AG09309 (cell line): ENCODE results near the gene ATP6V1G1.
"Not testable (repeated sequence)": the region's sequence is repeated elsewhere in the genome, so short reads cannot be mapped to it uniquely, and the experiment has no call there.

Experiments used
- DNase-seq: peaks from one replicate; pipeline ENCODE4 v3.0.0-alpha.2; 2010; ENCODE audit warnings: low read depth
- H3K4me3 ChIP-seq: 2 replicates; pipeline ENCODE4 v1.5.1; 2011; ENCODE audit warnings: mild to moderate bottlenecking, low read depth, low read length, moderate library complexity; ENCODE audit not compliant: control insufficient read depth
- TF ChIP-seq, protein P1 (sequence below): IDR thresholded peaks from 2 replicates; pipeline ENCODE4 v1.5.1; 2011; ENCODE audit warnings: mild to moderate bottlenecking, low read depth, low read length, inconsistent platforms; ENCODE audit not compliant: insufficient read depth, control insufficient read depth; ENCODE audit errors: missing control alignments

Gene ATP6V1G1

DNA sequence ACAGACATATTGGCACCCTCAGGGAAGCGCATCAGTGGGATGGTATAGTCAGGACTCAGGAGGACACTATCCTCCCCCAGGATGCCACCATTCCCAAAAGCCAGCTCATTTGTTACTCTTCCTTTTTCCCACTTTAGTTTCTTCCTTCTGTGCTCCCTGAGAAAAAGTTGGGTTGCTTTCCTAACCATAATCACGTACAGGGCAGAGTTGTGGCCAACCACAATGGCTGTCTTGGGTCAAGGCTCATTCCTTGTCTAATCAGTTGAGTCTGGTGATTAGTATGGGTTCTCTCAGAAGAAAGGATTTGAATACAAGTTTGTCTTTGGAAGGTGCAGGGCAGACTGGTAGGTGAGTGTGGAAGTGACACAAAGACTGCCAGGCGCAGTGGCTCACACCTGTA is 26.6 kb upstream of the ATP6V1G1 start:
- TF ChIP-seq, protein P1, sequence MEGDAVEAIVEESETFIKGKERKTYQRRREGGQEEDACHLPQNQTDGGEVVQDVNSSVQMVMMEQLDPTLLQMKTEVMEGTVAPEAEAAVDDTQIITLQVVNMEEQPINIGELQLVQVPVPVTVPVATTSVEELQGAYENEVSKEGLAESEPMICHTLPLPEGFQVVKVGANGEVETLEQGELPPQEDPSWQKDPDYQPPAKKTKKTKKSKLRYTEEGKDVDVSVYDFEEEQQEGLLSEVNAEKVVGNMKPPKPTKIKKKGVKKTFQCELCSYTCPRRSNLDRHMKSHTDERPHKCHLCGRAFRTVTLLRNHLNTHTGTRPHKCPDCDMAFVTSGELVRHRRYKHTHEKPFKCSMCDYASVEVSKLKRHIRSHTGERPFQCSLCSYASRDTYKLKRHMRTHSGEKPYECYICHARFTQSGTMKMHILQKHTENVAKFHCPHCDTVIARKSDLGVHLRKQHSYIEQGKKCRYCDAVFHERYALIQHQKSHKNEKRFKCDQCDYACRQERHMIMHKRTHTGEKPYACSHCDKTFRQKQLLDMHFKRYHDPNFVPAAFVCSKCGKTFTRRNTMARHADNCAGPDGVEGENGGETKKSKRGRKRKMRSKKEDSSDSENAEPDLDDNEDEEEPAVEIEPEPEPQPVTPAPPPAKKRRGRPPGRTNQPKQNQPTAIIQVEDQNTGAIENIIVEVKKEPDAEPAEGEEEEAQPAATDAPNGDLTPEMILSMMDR: no peak
- no peak for DNase-seq
- no peak overlapping the region for H3K4me3 ChIP-seq

DNA sequence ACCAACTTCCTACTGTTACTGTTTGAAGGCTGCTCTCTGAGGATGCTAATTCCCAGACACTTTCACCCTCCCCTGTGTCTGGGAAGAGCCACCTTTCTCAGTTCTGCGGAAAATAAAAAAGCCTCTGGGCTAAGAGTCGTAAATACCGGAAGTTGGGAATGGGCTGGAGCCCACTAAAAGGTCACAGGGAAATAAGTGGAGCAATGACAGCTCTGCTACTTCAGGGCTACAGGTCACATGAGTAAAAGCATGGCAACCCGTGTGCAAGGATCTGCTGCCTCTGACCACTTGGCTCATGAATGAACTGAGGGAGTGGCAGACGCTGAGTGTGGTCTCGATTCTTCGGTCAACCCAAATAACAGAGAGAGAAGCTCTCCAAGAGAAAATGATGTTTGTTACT is 25.8 kb upstream of the ATP6V1G1 start:
- H3K4me3 ChIP-seq: no peak overlapping the region
- TF ChIP-seq, protein P1: no peak
- no peak for DNase-seq

DNA sequence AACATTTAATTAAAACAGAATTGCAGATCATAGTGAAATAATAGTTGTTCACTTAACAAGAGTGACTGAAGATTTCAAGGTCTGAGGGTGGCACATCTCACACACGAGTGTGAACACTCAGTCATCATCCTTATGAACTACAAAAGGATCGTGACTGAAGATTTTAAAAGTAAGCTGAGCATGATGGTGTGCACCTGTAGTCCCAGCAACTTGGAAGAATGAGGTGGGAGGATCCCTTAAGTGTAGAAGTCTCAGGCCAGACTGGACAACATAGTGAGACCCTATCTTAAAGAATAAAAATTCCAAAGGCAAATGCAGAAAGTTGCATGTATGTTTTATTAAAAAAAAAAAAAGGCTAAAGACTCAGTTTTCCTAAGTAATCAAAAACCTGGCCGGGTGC is 22.4 kb upstream of the ATP6V1G1 start:
- H3K4me3 ChIP-seq: no peak overlapping the region
- DNase-seq: no peak
- TF ChIP-seq, protein P1: no peak

DNA sequence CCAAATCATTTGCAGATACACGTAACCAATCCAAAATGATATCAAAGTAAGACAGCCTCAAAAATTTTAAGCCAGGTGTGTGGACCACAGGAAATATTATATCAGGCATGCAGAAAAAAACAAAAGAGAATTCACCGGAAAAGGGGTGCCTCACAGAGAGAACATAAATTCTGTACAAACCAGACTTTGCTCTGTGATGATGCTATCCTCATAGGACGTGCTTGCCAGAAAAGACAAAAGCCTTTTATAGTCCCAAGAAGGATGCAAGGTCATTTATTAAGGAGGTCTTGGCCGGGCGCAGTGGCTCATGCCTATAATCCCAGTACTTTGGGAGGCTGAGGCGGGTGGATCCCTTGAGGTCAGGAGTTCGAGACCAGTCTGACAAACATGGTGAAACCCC is 16.8 kb upstream of the ATP6V1G1 start:
- TF ChIP-seq, protein P1: no peak
- no peak overlapping the region for H3K4me3 ChIP-seq
- no peak for DNase-seq

DNA sequence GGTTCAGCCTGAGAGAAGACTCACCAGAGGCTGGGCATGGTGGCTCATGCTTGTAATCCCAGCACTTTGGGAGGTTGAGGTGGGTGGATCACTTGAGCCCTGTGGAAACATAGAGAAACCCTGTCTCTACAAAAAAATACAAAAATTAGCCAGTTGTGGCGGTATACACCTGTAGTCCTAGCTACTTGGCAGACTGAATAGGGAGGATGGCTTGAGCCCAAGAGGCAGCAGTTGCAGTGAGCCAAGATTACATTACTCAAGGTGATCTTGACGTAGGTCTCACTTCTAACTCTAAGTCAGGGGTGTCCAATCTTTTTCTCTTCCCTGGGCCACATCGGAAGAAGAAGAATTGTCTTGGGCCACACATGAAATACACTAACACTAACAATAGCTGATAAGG is 16.2 kb upstream of the ATP6V1G1 start:
- TF ChIP-seq, protein P1: no peak
- no peak for DNase-seq
- H3K4me3 ChIP-seq: no peak overlapping the region

DNA sequence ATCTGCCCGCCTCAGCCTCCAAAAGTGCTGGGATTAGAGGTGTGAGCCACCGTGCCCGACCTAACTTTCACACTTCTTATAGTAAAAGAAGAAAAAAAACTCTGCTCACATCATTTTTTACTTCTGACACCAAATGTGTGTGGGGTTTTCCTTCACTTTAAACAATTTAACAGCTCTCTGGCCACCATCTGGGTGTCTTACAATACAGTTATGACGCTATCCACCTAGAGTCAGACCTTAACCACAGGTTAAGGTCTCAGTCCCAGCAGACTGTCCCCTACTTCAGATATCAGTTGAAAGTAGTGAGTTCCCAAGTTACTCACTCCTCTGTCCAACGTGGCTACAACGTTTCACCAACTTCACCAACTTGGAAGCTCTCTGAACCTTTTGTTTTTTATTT is 15.4 kb upstream of the ATP6V1G1 start:
- TF ChIP-seq, protein P1: no peak
- no peak for DNase-seq

DNA sequence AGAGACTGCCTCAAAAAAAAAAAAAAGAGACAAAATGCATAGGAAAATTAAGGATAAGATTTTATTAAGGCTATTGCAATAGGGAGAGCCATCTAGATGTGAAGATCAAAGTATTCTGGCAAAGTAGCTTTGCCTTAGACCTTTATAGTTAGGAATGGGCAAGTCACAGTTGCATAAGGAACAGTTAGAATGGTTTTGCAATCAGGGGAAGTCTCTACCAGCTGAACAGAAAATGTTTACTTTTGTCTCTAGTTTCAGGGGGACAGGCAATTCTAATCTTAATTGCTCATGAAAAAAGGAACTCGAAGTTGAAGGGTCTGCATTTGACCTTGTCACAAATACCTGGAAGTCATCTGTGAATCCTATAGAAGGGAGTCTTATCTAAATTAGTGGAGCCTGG is 13.1 kb upstream of the ATP6V1G1 start:
- TF ChIP-seq, protein P1: no peak
- no peak for DNase-seq
- no peak overlapping the region for H3K4me3 ChIP-seq

More for the DNA sequence above, 15.4 kb upstream of the ATP6V1G1 start:
- H3K4me3 ChIP-seq: no peak overlapping the region

DNA sequence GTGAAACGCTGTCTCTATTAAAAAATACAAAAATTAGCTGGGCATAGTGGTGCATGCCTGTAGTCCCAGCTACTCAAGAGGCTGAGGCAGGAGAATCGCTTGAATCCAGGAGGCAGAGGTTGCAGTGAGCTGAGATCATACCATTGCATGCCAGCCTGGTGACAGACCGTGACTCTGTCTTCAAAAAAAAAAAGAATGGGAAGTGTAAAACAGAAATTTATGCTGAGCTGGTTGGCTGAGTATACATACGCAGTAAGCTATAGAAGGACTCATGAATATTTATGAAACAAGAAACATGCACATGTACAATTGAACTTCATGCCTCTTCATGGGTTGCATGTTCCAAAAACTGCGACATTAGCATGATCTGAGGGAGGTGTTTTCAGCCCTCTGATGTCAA is 10.8 kb upstream of the ATP6V1G1 start:
- H3K4me3 ChIP-seq, DNase-seq: not testable (repeated sequence)

DNA sequence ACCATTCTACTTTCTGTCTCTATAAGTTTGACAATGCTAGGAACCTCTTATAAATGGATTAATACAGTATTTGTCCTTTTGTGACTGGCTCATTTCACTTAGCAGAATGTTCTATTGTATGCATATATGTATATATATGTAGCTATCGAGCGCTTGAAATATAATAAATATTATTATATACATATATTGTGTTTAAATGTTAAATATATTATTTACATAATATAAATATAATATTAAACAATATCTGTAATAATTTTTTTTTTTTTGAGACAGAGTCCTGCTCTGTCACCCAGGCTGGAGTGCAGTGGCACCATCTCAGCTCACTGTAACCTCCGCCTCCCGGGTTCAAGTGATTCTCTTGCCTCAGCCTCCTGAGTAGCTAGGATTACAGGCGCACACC is 9.4 kb upstream of the ATP6V1G1 start:
- DNase-seq, H3K4me3 ChIP-seq: not testable (repeated sequence)
